AG10803 (cell line): ENCODE data around the gene PLEKHB2.

ENCODE experiments used
- DNase-seq: peaks from one replicate; pipeline ENCODE4 v3.0.0; 2010; ENCODE audit warnings: low read depth
- H3K4me3 ChIP-seq: 2 replicates; pipeline ENCODE4 v1.5.1; 2011; ENCODE audit warnings: mild to moderate bottlenecking, low read length, control low read depth
- TF ChIP-seq, protein P1 (sequence below): conservative IDR thresholded peaks from 2 replicates; pipeline ENCODE4 v1.5.1; 2011; ENCODE audit warnings: mild to moderate bottlenecking, low read length, control low read depth, inconsistent platforms

The PLEKHB2 gene, protein sequence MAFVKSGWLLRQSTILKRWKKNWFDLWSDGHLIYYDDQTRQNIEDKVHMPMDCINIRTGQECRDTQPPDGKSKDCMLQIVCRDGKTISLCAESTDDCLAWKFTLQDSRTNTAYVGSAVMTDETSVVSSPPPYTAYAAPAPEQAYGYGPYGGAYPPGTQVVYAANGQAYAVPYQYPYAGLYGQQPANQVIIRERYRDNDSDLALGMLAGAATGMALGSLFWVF

DNA sequence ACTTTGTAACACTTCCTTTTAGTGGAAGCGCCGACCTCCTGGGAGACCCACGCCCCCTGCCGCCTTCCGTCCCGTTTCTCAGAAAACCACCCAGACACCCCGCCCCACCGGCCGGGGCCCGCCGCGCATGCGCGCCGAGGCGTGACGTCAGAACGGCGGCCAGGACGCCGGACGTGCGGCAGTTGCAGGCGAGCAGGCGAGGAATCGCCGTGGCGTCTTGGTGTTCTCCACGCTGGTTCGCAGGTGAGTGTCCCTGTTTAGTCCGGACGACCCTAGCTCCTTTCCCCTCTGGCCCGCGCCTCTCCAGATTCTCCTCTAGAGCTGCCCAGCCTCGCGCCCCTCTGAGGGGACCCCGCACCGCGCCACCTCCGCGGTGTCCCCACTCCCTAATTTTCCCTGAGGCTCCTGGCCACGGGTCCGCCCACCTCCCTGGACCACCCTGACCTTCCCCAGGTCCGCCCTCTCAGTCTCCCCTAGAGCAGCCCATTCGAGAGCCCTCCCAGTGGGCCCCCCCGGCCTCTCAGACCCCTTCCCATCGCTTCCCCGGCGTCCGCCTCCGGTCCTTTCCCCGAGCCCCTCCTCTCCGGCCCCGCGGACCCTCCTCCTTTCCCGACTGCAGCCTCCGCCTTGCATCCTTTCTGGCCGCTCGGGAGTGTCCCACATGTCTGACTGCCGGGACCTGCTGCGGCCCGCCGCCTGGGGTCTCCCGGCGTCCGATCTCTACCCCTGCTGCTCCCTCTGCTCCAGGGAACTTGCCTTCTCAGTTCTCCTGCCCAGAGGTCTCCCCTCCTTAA is at the start of gene PLEKHB2:
Gene PLEKHB2 (plus strand): TSS at position 181 of the 794 bp plus-strand sequence. CDS start 15,606 bp downstream, outside the sequence.
- DNase-seq: peak; percentile 84
- peak within 1 kb of the TSS; percentile 91 for H3K4me3 ChIP-seq
- TF ChIP-seq, protein P1, sequence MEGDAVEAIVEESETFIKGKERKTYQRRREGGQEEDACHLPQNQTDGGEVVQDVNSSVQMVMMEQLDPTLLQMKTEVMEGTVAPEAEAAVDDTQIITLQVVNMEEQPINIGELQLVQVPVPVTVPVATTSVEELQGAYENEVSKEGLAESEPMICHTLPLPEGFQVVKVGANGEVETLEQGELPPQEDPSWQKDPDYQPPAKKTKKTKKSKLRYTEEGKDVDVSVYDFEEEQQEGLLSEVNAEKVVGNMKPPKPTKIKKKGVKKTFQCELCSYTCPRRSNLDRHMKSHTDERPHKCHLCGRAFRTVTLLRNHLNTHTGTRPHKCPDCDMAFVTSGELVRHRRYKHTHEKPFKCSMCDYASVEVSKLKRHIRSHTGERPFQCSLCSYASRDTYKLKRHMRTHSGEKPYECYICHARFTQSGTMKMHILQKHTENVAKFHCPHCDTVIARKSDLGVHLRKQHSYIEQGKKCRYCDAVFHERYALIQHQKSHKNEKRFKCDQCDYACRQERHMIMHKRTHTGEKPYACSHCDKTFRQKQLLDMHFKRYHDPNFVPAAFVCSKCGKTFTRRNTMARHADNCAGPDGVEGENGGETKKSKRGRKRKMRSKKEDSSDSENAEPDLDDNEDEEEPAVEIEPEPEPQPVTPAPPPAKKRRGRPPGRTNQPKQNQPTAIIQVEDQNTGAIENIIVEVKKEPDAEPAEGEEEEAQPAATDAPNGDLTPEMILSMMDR: peak; percentile 37

DNA sequence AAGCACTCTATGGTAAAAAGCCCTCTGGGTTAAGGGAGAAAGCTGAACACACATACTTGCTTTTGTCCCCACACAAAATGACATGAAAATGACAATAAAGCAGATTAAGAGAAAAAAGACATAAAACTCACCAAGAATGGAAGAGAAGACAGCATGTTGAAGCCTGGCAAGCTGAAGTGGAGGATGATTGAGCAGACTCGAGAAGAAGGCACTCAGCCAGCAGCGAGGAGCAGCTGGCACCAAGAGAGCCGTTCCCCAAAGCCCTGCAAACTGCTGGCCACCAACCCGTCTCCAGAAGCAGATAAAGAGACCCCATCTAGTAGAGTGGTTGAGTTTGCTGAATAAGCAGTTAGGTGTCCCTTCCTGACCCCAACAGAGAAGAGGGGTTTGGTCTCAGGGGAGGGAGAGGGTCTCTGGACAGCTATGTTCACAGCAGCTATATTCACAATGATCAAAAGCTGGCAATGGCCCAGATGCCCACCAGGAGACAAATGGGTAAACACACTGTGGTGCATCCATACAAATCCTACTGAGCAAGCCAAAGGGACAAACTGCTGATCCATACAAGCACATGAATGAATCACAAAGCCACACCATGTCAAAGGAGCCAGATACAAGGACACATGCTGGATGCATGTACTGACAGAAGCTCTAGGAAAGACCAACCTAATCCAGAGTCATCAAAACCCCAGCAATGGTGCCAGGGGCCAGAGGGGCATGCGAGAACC is 48.8 kb upstream of the PLEKHB2 start:
- peak; percentile 18 for DNase-seq
- H3K4me3 ChIP-seq: no peak overlapping the region
- TF ChIP-seq, protein P1: no peak

DNA sequence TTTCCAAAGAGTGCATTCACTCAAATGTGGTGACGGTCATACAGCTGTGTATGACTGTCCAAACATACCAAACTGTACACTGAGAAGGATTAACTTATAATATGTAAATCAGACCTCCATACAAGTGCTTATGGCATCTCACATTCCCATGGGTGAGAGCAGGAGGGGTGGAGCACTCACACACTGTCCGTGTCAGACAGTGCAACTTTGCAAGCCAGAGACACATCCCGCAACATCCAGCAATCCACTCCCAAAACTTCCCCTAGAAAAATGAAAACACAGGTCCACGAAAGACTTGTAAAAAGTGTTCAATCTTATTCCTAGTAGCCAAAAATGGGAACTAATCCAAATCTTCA is 48.2 kb upstream of the PLEKHB2 start:
- TF ChIP-seq, protein P1: no peak
- no peak overlapping the region for H3K4me3 ChIP-seq
- DNase-seq: peak; percentile 10

DNA sequence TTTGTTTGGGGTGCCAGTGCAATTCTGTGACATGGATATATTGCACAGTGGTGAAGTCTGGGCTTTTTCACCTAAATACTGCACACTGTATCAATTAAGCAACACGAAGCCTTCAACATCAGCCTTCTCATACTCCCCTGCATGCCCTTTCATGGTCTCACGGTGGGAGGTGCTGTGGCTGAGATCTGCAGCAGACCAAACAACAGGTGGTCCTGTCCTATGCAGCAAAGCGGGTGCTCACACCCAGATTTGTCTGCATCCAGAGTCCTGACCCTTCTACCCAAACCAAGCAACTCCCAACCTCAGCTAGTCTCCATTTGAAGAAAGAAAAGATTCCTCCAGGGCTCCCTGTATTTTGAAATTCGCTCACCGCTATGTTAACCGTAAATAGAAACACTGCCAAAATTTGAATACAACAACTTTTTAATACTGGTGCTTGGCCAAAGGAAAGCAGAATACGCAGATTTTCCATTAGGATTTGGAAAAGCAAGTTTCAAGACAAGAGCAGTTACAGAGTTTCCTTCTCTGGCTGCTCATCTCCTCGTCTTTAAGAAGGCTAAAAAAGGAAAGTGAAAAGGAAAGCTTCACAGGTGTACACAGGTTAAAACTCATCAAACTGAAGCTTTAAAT is 46.8 kb upstream of the PLEKHB2 start:
- TF ChIP-seq, protein P1: no peak
- no peak overlapping the region for H3K4me3 ChIP-seq
- no peak for DNase-seq

DNA sequence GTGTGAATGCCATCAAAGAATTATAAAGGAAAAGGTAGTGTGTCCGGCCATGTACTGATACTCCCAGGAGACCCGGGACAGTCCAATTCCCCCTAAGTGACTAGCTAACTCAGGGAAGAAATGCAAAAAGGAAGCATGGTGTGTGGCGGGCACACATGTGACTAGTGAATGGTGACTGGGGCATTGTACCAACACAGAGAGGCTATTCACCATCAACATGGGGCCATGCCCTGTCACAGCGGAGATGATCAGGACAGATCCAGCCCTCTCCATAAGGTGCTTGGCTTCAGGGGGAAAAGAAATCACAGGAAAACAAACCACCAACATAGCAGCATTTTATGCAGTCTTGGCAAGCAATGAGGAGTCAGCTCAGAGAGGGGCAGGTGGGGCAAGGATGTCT is 46.2 kb upstream of the PLEKHB2 start:
- DNase-seq: no peak
- TF ChIP-seq, protein P1: no peak
- H3K4me3 ChIP-seq: no peak overlapping the region

DNA sequence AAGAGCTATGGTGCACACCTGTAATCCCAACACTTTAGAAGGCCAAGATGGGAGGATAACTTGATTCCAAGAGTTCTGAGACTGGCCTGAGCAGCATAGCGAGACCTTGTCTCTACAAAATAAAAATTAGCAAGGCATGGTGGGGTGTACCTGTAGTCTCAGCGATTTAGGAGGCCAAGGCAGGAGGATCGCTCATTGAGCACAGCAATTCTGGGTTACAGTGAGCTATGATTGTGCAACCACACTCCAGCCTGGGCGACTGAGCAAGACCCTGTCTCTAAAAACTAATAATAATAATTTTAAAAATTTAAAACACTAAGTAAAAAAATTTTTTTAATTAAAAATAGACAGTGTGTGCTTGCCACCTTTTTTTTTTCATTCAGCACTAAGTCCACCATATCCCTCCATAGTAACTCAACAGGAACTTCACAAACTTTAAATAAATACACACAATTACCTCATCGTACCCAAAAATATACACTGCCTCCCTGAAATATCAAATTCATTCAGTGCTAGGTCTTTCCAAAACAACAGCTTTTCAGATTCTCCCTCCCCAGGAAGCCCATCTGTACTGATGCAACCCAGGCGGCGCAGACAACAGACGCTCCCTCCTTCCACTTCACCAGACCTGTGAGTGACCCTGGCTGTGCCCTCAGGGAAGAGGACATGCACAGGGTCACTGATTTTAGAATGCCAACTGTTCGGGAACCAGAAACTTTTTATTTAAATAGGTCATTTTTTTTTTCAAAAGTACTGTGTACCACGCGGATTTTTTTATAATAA is 41.4 kb upstream of the PLEKHB2 start:
- no peak for DNase-seq
- TF ChIP-seq, protein P1: no peak
- H3K4me3 ChIP-seq: no peak overlapping the region
